NCI-H146 (cell line): ENCODE results near the gene INTS13.
"Not testable (repeated sequence)": the region's sequence is repeated elsewhere in the genome, so short reads cannot be mapped to it uniquely, and the experiment has no call there.

Experiments
- DNase-seq: peaks from one replicate; lab custom pipeline; 2025; lab: John Stamatoyannopoulos, UW

INTS13 gene

DNA sequence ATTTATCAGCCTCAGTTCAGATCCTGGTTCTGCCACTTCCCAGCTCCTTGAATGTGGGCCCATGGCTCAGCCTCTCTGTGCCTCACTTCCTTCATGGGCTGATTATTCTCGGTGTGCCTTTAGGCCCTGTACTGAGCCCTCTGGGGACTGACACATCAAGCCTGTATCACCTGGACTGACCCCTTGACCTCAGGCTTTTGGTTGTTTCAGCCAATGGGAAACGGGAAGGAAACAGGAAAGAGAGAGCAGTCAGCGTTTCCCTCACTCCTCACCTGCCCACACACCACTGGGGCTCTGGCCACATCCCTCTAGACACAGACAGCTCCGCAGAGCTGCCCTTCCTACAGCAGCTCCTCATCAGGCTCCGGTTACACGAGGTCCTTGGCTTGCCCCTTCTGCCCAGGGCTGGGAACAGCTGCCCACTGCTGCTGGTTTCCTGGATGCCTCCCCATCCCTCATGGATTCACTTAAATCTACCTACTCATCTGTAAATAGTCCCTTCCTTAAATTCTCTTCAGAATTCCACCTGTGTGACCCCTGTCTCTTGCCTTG lies 67.8 kb downstream of the INTS13 start:
- DNase-seq = peak; percentile 35

DNA sequence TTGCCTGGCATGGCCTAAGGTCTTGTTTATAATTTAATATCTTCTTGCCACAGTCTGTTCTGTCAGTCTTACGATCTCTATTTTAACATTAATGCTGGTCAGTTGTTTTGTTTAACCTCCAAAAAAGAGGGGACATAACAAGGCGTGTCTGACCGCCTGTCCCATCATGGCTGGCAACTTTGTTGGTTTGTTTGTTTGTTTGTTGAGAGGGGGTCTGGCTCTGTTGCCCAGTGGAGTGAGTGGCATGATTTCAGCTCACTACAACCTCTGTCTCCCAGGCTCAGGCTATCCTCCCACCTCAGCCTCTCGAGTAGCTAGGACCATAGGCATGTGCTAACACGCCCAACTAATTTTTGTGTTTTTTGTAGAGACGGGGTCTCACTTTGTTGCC lies 68.7 kb downstream of the INTS13 start:
- no peak for DNase-seq

DNA sequence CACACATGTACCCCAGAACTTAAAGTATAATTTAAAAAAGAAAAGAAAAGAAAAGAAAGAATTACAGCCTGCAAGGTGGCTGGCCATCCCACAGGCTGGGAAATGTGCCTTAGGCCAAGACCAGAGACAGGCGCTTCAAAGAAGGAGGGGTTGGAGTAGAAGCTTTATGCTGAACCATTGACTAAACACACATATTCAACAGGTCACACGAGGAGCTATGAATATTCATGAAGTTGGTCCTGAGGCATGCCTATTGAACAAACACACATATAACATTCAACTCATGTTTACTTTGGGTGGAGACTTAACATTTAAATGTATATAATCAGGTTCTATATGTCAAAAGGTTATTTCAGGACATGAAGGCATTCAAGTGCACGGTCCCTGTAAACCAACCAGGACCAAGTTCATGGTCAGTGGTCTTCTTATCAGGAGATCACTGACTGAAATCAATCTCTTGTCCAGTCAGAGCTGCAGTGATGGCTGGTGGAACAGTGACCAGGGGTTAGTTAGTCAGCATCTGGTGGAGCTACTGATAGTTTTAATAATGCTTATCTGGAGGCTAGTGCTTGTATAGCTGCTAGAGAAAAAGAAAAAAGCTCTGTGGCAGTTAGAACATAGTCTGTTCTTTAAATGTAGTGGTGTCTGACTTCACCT lies 69.2 kb downstream of the INTS13 start:
- no peak for DNase-seq

DNA sequence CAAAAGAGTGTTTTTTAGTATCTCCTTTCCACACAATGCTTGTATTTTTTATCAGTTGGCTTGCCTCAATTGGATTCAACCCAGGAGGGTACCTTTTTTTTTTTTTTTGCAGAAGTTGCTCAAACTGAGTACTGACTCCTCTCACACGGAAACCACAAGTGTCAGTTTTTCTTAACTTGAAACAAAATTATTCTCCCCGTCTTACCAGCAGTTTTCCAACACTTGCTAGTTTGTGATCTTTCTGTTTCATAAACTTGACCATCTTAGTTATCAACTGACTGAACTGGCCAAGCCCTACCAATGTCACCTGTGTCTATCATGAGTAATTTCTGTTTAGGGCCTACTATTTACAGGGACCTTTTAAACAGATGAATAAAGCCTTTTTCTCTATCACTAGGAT lies 70.7 kb downstream of the INTS13 start:
- no peak for DNase-seq

- peak; percentile 40 for DNase-seq
These were observed 74.3 kb downstream of the INTS13 start for GRCh38 chr12:26863515-26863914.

- DNase-seq = not testable (repeated sequence)
These were observed 75.0 kb downstream of the INTS13 start for GRCh38 chr12:26862787-26863186.

DNA sequence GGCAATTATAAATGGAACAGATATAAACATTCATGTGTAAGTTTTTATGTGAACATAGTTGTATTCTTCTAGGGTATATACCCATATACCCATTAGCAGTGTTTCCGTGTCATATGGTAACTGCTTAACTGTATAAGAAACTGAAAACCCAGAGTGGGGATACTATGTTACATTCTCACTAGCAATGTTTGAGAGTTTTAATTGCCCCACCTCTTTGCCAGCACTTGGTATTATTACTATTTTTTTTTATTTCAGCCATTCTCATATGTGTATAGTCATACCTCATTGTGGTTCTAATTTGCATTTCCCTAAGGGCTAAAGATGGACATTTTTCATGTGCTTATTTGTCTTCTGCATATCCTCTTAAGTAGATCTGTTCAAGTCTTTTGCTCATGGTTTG lies 76.1 kb downstream of the INTS13 start:
- no peak for DNase-seq

- peak; percentile 77 for DNase-seq
These were observed 80.2 kb downstream of the INTS13 start for GRCh38 chr12:26857465-26858176.

- DNase-seq = no peak
These were observed 82.4 kb downstream of the INTS13 start for GRCh38 chr12:26855337-26855736.
